T-helper 22 cell (primary cell): Measurements from ENCODE around the gene SUPT3H.
"Not testable (repeated sequence)": the region's sequence is repeated elsewhere in the genome, so short reads cannot be mapped to it uniquely, and the experiment has no call there.

Experiments
- DNase-seq: peaks from one replicate; pipeline ENCODE4 v3.0.0-alpha.2; 2020; ENCODE audit warnings: low read depth

Gene SUPT3H

GRCh38 chr6:44949596-44950201, 428.0 kb downstream of the SUPT3H start:
- DNase-seq: no peak

GRCh38 chr6:44943541-44943940, 434.2 kb downstream of the SUPT3H start:
- no peak for DNase-seq

DNA sequence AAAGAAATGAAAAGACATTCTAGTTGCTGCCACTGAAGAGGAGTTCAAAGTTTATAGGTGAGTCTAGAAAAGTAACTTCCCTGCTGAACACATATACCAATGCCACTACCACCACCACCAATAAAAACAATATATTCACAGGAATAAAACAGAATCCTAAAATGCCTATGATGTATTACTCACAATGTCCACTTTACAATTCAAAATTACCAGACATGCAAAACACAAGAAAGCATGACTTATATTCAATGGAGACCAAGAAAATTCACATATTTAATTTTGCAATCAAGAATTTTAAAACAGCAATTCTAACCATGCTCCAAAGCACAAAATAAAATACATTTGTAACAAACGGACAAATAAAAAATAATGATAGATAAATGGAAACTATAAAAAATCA, 434.9 kb downstream of the SUPT3H start:
- no peak for DNase-seq

DNA sequence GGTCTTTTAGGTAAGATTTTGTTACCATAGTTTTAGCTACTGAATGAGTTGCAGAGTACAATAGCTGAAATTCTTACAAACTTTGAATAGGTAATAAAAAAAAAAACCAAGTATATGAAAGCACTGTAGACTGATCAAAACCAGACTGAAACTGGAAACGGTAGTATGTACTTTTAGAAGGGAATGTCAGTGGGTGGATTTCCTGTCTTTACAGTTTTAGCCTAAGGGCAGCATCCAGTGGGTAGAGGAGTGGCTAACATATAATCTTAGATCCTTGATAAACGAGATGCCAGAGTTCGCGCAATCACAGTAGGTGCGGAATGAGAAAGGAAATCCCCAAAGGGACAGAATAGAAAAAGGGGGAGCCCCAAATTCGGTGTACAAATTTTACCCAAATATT, 435.5 kb downstream of the SUPT3H start:
- no peak for DNase-seq

DNA sequence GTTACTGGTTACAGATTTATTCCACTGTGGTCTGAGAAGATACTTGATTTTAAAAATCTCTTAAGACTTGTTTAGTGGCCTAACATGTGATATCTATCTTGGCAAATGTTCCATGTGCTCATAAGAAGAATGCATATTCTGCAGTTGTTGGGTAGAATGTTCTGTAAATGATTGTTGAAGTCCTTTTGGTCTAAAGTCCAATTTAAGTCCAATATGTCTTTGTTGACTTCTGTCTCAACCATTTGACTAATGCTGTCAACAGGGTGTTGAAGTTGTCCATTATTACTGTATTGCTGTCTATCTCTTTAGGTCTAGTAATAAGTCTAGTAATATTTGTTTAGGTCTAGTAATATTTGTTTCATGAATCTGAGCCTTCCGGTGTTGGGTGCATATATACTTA, 437.4 kb downstream of the SUPT3H start:
- DNase-seq: no peak

DNA sequence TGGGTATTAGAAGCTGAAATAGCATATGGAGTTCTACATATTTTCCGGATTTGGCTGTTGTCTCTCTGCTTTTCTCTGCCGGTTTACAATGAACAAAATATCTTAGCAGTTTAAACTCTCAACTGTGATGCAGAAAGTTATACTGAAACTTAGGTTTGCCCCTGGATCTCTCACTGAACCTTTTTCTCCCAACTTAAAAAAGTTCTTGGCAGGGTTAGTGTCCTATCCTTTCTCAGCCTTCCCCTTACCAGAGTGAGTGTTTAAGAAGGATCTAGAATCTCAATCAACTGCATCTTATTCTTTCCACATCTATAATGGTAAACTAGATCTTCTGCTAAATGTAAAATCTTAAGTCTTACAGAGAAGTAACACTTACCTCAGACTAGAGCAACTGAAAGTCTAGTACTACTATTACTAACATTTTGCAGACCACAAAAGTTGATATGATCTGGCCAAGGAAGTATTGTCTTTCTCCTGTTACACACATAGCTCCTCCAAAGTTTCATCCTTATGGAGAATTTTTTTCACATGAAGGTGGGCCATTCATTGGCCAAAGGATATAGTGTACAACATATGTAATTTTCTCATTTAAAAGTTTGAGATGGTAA, 441.9 kb downstream of the SUPT3H start:
- DNase-seq: no peak

DNA sequence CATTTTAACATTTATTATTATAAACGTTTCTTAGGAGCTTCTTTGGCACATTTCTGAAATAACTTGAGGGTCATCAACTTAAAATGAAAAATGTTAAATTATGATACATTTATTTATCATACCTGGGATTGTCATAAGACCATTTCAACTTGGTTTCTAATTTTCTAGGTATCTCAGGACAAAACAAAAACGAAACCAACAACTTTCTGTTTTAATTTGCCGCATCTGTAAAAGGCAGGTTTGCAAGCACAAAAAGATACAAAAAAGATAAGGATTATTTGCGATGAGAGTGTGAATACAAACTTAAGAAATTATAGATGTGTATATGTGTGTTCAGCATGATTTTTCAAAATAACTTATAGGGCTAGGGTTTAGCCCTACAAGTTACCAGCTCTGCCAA, 444.6 kb downstream of the SUPT3H start:
- DNase-seq: no peak

- peak; percentile 32 for DNase-seq
These were observed 445.1 kb downstream of the SUPT3H start for GRCh38 chr6:44932651-44933091.

GRCh38 chr6:44931385-44931784, 446.3 kb downstream of the SUPT3H start:
- DNase-seq: no peak

DNA sequence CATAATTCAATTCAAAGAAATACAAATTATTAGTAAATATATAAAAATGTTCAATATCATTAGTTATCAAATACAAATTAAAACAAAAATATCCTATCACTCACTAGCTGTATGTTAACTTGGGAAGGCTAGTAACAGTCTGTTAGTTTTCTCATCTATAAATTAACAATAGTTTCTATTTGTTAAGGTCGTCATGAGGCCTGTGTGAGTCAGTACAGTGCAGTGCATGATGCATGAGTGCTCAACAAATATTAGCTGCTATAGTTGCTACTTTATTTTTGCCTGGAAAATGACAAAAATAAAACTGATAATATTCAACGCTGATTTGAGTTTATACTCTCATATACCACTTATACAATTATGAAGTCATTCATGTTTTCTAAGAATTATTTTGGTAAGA, 451.2 kb downstream of the SUPT3H start:
- DNase-seq: no peak

GRCh38 chr6:44925100-44925739, 452.5 kb downstream of the SUPT3H start:
- peak; percentile 44 for DNase-seq

DNA sequence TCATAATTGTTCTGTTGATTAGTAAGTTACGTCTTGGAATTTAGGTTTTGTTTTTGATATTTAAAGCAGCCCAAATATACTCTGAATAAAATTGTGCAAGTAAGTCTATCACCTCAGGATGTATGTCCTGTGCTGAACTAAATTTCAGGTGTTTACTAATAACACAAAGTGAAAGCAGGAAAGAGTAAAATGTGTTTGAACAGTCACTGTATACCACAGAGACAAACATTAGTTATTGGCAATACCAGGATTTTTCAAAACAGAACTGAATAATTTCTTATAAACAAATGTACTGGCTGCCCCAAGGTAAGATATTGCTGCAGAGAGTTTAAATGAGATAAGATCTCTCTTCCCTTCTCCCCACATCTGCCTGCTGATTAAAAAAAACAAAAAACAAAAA, 454.3 kb downstream of the SUPT3H start:
- DNase-seq: no peak

GRCh38 chr6:44921798-44922197, 455.9 kb downstream of the SUPT3H start:
- no peak for DNase-seq

GRCh38 chr6:44920952-44921491, 456.7 kb downstream of the SUPT3H start:
- no peak for DNase-seq

DNA sequence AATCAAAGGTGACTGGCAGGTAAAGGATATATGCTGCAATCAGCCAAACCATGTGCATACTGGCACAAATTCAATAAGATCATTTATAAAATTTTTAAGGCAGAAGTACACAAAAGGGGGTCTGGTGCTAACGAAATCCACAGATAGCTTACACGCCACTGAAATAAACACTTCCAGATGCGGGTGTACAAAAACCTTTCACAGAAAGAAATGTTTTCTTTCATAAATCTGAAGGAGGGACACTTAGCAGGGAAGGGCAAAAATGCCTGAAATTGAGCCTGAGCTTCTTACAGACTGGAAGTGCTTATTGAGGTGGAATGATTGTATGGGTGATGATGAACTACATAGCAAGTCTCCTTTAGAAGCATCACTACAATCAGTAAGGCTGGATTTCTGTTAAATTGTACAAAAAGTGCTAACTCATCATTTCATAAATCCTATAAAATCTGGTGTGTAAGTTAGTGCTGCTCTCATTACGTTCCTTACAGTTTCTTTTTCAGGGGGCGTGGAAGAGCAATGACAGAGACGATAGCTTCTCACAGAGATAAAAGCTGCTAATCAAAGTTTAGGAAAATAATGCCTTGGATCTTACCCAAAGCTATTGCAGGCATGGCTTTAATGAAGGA, 458.9 kb downstream of the SUPT3H start:
- no peak for DNase-seq

GRCh38 chr6:44917430-44917829, 460.3 kb downstream of the SUPT3H start:
- DNase-seq: no peak

DNA sequence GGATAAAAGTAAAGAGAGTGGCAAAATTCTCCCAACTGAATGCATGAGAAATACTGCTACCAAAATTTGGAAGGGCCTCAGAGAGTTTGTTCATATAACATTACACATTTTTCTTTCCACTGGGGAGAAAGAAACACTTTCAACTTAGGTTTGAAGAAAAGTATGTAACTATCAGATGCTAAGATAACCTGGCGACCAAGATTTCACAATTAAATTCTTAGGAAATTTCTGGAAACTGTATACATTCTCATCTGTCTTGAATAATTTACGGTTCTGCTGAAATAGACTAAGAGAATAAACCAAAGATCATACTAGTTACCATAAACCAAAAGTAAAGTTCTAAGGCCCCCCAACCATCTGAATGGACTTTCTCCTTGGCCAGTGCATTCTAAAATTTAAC, 462.6 kb downstream of the SUPT3H start:
- DNase-seq: no peak

GRCh38 chr6:44914141-44914540, 463.6 kb downstream of the SUPT3H start:
- no peak for DNase-seq

DNA sequence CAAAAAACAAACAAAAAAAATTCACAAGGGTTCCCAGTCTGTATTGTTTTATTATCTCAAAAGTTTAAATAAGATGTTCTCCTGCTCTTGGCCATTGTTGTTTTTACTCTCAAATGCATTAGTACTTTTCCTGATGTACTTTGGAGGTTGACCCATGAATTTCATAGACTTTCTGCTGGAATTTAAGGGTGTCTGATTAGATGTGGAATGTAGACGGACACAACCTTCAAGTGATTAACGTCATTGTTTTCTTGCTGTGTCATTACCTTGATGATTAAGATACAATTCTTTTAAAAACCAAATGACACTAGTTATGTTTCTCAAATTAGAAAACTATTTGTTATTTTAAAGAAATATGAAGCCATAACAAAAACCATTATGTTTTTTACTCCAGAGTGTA, 471.0 kb downstream of the SUPT3H start:
- DNase-seq: no peak

- not testable (repeated sequence) for DNase-seq
These were observed 477.4 kb downstream of the SUPT3H start for GRCh38 chr6:44900358-44900757.

DNA sequence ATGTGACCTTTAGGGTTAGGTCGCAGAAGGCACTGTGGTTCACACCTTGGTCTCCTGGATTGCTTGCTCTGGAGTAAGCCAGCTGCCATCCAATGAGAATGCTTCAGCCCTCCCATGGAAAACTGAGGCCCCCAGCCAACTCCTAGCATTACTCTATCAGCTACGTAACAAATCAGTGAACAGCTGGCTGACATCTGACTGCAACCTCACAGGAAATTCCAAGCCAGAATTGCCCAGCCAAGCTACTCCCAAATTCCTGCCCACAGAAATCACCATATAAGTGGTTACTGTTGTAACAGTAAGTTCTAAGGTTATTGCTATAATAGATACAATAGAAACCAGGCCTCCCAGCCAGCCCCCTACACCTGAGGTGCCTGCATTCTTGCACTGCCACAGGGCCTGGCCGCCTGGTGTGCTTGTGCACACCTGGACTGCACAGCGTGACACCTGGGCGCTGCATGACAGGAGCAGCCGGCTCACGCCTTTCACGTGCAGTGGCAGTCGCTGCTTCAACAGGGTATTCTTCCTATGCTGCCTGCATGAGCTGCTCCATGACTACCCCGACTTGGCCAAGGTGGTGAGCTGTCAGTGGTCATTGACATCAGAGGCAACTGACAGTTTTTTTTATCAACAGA, 479.3 kb downstream of the SUPT3H start:
- no peak for DNase-seq

DNA sequence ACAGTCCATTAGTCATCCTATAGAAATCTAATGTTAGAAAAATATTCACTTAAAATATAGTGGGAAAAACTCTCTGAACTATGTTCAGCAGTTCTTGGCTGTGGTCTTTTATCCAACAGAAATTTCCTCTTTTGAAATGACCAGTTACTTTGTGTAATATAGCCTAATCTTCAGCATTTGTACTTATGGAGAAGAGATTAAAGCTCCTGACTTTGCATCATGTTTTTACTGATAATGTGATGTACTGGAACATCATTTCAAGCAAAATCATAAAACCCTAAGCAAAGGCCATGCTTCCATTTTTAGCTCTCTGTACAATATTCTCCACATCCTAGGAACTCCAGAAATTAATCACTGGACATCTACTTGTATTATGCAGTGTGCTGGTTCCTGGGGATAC, 480.4 kb downstream of the SUPT3H start:
- no peak for DNase-seq
